ENCODE data around the gene AJAP1.
"Not testable (repeated sequence)": the region's sequence is repeated elsewhere in the genome, so short reads cannot be mapped to it uniquely, and the experiment has no call there.

Gene AJAP1

GRCh38 chr1:4653796-4654725 lies at the start of gene AJAP1:
TSS of gene AJAP1 (plus strand) at chr1:4654609. CDS start at chr1:4655426, 817 bp downstream.
- no peak for DNase-seq

GRCh38 chr1:4605158-4605557 lies 49.3 kb upstream of the AJAP1 start:
- DNase-seq: no peak

- DNase-seq: no peak
These were observed 42.7 kb upstream of the AJAP1 start for GRCh38 chr1:4611563-4612341.

GRCh38 chr1:4612991-4613390 lies 41.4 kb upstream of the AJAP1 start:
- no peak for DNase-seq

DNA sequence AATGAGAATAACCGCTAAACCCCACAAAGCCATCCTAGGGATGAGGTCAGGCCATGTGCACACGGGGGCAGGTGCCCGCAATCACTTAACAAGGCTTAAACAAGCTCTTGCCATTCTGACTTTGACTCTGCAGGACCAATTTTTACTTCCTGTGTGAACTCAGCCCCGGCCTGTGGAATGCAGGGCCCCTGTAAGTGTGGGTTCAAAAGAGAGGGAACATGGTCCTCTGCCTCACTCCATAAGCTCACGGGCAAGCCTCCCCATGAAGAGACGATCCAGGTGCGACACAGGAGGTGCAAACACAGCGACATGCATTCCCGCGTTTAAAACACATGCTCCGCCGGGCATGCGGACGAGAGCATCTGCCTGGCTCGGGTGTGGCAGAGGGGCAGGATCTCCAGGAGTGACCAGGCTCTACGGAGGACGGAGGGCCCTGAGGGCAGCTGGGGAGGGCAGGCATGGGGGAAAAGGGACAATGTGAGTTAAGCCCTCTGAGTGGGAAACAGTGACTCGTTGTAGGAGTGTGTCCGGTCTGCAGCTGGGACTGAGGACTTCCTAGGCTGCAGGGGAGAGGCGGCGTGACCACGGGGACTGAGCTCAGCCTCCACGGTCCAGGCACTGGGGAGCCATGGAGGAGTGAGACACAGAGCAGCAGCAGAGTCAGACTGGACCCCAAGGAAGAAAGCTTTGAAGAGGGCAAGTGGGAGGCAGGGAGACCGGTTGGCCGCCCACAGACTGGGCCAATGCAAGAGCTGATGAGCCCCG lies 40.6 kb upstream of the AJAP1 start:
- DNase-seq: no peak

GRCh38 chr1:4614371-4615137 lies 39.9 kb upstream of the AJAP1 start:
- peak; percentile 1 for DNase-seq

- no peak for DNase-seq
These were observed 39.3 kb upstream of the AJAP1 start for GRCh38 chr1:4615138-4615470.

DNA sequence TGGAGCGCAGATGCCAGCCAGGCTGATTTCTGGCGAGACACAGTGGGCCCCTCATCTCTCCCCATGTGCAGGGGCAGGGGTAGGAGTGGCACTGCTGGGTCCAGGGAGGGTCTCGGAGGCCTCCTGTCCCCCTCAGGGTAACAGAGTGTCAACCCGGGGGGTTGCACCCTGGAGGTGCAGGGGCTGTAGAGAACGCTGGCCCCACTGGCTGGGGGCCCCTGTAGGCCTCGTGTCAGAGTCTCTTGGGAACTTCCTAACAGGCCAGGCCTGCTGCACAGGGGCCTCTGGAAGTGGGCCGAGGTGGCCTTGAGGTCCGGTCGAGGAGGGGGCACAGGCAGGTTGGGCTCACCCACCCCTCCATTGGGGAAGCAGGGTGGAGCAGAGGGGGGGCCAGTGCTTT lies 38.9 kb upstream of the AJAP1 start:
- DNase-seq: no peak

- DNase-seq: no peak
These were observed 37.5 kb upstream of the AJAP1 start for GRCh38 chr1:4616831-4617465.

DNA sequence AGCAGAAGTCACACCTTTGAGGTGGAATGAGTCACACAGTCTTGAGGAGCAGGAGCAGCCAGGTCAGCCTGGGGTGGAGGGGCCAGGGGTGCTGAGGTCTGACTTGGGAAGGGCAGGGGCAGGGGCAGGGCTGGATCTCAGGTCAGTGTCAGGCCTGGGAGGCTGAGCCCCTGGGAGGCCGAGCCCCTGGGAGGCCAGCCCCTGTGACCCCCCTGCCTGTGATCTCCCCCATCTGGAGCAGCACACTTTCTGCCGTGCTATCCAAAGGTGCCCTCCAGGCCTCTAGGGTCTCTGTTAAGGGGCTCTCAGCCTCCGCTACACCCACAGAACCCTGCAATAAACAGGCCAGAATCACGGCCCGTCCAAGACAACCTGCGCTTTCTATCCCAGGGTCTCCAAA lies 36.9 kb upstream of the AJAP1 start:
- DNase-seq: no peak

- DNase-seq: not testable (repeated sequence)
These were observed 35.6 kb upstream of the AJAP1 start for GRCh38 chr1:4618827-4619226.

- DNase-seq: no peak
These were observed 32.8 kb upstream of the AJAP1 start for GRCh38 chr1:4621646-4622045.

DNA sequence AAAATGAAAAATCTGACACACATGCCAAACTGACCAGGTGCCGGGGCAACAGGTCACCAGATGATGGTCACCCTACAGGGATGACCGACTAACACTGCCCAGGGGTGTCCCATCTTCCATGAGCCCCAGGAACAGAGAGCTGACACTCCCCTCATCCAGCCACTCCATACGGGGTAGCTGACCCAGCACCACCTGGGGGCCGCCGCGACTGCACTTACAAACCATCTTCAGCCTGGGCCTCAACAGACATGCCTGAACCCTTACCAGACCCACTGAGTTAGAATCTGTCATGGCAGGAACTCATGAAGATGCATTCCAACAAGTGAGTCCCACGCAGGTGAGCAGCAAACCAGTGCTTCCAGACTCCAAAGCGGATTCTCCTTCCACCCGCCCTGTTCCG lies 31.6 kb upstream of the AJAP1 start:
- DNase-seq: no peak

- DNase-seq: no peak
These were observed 30.2 kb upstream of the AJAP1 start for GRCh38 chr1:4624141-4624715.

GRCh38 chr1:4624801-4625200 lies 29.6 kb upstream of the AJAP1 start:
- no peak for DNase-seq

DNA sequence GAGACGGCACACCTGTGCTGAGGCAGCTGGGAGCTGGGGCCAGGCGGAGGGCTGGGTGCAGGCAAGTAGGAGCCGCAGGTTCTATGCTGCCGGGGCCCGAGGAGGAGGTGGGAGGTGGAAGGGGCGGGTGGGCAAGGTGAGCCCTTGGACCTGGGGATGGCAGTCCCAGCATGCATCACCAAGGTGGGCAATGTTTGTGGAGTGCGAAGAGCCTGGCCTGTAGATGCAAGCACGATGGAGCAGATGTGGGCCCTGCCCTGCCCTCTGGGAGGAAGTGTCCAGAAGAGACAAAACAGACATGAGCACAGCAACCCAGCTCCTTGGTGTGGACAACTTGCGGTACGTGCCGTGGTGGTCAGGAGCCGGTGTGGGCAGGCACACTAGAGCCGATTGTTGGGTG lies 28.3 kb upstream of the AJAP1 start:
- DNase-seq: no peak

- no peak for DNase-seq
These were observed 27.7 kb upstream of the AJAP1 start for GRCh38 chr1:4626560-4627319.

DNA sequence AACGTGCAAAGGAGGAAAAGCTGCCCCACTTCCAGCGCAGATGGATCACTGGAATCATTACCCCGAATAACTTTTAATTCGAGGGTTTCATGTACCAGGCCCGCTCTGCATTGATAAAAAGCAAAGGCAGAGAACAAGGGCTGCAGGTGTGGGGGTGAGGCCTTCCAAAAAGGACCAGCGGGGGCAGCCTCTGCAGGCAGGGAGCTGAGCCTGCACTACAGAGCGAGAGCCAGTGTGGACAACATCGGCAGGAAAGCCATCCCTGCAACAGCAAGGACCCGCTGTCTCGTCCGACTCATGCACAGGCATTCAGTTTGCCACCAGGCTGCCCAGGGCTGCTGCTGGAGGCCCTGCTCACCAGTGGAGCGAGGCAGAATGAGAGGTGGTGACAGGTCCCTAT lies 27.1 kb upstream of the AJAP1 start:
- no peak for DNase-seq

GRCh38 chr1:4628992-4629391 lies 25.4 kb upstream of the AJAP1 start:
- no peak for DNase-seq

DNA sequence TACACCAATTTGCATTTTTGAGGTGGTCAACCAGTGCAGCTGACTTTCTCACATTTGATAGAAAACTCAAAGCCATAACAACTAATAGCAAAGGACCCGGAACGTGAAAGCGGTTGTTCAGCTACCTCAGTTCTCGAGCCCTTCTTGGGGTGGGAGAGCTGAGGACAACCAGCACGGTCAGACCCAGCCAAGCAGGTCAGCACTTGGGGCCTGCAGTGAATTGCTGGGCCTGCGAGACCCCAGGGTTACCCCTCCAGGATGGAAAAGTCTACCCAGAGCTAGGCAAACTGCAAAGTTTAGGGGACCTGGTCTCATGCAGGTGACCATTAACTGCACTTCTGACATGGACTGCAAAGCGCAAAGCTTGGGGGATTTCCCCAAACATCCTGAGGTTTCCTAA lies 23.8 kb upstream of the AJAP1 start:
- no peak for DNase-seq

DNA sequence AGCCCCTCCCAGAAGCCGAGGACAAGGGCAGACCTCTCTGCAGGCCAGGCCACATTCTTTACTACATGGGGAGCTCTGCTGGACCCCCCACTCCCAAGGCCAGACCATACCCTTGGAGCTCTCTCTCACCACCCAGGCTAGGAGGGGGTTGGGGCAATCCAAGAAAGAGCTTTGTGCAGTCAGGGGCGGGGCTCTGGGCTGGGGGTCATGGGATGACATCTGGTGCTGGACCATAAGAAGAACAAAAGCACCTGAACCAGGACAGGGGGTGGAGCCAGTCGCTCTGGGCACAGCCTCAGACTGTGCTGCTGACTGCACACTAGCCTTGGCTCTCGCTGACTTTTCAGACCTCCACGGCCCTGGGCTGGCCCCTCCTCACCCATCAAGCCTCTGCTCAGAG lies 23.1 kb upstream of the AJAP1 start:
- DNase-seq: no peak
